HG02623 (cell line): Measurements from ENCODE around the gene ADGRD1.
"Not testable (repeated sequence)": the region's sequence is repeated elsewhere in the genome, so short reads cannot be mapped to it uniquely, and the experiment has no call there.

Experiments used
- ATAC-seq: cut with Tn5 transposase; IDR thresholded peaks from one replicate; pipeline ENCODE4 v1.9.1; 2021; ENCODE audit warnings: moderate library complexity; ENCODE audit not compliant: unreplicated experiment

The ADGRD1 gene

DNA sequence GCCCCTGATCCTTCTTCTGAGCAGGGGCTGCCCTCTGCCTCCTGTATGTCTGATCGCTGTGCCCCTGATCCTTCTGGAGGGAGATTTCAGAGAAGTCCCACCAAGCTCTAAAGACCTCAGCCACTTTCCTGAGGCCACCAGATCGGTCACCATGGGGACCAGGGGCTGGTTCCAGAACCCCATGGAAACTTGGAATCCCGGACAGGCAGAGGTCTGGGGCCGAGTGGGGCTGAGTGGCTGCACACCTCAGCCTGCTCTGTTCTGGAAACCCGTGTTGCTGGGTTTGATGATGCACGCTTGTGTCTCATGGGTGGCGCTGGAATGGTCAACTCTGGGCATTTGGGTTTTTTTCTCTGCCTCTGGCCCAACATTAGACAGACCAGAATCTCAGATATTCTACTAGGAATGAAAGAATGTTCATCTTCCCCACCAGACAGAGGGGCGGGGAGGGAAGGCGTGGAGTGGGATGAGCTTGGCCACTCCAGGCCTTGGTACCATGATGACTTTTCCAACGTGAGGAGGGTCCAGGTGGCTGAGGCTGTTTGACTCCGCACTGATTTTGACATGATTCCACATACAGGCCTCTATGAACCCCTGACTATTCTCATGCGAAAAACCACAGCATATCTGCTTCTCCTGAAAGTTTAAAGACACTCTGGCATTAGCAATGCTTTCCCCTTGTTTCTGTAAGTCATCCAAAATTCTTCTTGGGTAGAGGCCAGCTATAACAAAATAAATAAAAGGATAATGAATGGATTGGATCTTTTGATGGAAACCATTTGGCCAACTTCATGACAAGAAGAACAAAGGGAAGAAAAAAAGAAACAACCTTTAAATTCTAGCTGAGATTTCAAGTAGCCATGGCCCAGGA lies 114.5 kb downstream of the ADGRD1 start:
- no peak for ATAC-seq

DNA sequence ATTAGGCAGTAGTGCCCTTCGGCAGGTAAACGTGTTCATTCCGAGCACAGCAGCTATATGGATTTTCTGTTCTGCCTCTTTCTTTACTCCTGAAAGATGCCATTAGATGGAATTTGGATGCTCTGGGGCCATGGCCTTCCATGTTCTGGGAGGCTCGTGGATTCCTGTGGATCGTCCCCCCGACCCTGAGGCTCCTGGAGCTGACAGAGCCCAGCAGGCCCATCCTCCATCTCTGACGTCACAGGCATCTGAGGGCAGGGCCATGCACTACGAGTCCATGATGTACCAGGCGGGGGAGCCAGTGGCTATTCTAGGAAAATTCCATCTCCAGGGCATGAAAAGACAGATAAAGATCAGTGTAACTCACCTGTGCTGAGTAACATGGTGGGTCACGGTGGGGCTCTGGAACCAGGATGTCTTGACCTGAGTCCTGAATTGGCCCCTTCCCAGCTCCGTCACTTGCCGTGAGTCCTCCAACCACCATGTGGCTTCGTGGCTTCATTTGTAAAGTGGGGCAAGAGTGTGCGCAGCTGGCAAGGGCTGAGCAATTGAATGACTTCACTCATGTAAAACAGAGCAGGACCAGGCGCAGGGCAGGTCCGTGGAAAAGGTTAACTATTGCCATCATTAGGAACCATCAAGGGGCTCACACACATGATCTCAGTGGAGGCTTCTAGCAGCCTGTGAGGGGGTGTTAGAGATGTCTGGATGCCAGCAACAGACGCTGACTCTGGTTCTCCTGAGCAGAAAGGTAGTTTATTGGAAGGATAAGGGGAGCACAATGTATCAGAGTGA lies 115.4 kb downstream of the ADGRD1 start:
- ATAC-seq, result not testable (repeated sequence)

DNA sequence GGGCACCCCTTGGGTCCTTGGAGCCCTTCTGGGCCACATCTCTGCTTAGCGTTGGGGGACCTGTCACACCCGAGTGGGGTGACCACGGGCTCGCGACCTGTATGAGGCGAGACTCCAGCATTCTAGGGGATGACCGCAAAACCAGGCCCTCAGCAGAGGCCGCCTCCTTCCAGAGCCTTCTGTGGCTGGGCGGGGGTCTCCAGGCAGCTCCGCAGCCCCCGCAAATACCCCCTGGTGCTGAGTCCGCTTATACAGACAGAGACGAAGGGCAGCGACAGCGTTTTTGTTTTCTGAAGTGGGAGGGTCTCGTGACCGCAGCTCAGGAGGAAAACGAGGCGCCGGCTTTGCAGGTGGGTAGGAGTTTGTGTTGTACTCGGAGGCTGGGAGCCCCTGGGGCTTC lies 116.4 kb downstream of the ADGRD1 start:
- ATAC-seq, result not testable (repeated sequence)

DNA sequence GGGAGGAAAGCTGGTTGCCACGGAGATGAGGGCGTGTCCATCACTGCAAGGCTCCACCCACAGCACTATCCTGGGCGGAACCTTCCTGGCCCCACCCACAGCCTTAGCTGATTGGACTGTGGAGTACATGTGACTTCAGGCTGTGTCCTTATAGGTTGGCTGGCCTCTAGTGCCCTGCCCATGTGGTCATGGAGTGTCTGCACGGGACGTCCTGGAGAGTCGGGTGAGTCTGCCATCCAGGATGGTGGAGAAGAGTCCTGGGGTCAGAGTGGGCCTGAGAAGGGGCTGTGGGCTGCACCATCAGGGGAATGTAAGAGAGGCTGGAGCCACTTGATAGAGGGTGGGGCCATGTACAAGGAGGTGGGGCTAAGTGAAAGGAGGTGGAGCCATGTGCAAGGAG lies 117.0 kb downstream of the ADGRD1 start:
- ATAC-seq, result not testable (repeated sequence)

DNA sequence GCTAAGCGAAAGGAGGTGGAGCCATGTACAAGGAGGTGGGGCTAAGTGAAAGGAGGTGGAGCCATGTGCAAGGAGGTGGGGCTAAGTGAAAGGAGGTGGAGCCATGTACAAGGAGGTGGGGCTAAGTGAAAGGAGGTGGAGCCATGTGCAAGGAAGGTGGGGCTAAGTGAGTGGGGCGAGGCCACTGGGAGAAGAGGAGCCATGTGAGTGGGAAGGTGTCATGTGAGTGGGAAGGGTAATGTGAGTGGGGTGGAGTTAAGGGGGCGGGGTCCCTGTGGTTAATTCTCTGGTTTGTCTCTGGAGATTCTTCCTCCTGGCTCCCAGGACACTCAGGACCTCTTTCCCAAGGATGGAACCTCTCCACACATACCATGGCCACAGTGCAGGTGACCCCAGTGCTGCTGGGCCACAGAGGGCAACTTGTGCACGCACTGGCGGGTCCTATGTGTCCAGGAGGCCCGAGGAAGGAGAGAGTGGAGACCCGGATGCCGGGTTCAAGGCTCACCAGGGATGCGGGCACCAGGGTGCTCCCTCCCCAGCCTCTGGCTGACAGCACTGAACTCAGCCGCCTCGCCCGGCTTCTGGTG lies 117.6 kb downstream of the ADGRD1 start:
- ATAC-seq, result not testable (repeated sequence)

DNA sequence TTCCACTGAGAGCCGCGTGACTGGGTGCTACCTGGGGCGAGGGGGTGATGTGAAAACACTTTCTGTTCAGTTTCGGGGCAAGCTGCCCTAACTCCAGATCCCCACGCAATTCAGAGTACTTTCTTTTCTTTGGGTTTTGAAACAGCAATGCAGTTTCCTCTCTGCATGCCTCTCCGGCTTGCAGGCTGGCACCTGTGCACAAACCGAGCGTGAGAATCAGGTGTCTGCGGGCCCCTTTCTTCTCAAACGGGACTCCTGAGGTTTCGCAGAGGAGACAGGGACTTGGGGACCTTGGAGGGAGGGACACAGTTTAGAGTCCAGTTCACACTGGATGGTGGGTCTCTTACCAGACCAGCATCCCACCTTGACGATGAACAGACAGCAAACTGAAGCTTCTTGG lies 118.2 kb downstream of the ADGRD1 start:
- ATAC-seq, result not testable (repeated sequence)

DNA sequence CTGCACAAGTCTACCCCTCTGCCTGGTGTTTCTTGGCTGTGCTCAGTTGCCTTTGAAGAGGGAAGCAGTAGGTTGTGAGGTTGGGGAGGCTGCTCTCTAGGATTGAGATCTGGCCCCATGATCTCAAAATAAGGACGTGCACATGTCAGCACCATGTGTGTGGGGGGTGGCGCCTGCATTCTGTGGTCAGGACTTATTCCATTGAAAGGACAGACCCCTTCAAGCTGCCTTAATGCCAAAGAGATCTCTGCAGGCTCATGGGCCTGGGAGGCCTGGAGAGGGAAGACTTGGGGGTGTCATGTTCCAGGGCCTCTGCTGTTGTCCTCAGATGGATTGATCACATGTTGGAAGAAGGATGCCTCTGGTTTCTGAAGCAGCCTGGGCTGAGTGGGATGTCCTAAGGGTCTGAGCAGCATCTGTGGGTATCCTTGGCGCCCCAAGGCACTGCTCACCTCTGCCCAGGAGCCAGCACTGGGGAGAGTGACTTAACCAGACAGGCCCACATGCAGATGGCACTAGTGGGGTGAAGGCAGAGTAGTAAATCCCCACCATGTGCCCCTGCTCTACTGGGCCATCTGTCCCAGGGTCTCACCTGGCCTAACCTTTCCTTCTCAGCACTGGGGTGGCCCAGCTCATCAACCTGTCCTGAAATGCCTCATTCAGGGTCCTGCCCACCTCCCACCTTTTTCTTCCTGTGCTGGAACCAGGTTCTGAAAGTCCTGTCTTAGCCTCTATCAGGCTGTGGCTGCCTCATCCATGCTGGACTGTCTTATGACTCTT lies 118.9 kb downstream of the ADGRD1 start:
- ATAC-seq, result no peak

DNA sequence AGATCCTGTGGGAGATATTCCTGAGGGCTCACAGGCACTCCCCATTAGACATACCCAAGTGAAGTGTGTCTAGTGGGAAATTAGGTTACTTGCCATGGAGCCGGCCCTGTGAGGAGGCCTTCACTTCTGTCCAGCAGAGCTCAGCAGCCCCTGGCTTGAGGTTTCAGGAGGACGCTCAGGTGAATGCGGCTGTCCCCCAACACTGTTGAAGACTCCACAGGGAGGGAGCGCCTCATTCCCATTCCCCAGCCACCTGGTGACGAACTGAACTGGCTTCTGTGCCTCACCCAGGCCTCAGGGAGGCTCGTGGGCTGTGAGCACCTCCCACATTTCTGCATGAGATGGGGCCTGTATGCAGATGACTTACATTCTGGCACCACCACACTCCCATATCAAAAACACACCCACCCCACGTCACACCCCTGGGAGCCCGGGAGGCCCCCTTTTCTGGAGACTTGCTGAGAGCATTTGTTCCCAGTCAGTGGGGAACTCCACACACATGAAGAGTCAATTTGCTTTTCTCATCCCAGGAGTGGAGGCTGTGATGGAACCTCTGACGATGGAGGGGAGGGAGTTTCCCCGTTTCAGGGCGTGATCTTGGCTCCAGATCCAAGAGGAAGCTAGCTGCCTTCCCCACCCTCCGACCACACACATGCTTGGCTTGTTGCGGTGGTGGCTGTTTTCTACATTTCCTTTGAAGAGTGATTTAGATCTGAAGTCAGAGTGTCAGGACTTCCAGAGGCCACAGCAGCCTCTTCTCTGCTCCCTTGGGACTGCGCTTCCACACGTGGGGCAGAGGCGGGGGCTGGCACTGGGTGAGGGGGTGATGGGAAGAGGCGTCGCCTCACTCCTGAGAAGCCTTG lies 120.7 kb downstream of the ADGRD1 start:
- no peak for ATAC-seq

DNA sequence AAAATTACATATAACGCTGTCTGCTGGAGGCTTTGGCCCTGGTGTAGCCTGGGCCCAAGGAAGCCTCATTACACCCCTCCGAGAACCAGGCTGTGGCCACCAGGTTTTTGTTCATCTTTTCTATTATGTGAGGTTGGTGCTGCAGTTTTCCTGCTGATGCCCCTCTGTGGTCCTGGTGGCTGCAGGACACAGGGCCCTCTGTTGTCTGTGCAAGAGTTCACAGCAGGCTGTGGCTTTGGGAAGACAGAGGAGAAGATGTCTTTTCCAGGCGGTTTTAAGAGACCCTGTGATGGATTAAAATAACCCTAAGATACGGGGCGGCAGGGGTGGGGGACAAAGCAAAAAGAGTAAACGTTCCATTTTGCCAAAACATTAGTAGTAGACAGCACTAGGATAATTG lies 121.5 kb downstream of the ADGRD1 start:
- no peak for ATAC-seq

DNA sequence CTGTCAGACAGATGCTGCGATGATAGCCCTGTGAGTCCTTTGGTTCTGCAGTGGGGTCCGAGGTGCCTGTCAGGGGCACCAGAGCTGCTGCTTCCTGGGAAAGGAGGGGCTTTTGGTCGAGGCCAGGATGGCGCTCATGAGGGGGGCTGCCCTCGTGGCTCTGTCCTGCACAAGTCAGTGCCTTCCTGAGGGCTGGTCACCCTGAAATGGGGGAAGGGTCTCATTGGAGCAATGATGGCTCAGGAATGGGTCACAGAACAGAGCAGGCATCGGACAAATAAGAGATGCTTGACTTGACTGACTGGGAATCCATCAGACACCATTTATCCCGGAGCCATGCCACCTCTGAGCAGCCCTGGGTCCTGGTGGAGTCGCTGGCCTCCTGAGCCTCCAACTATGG lies 121.9 kb downstream of the ADGRD1 start:
- no peak for ATAC-seq

DNA sequence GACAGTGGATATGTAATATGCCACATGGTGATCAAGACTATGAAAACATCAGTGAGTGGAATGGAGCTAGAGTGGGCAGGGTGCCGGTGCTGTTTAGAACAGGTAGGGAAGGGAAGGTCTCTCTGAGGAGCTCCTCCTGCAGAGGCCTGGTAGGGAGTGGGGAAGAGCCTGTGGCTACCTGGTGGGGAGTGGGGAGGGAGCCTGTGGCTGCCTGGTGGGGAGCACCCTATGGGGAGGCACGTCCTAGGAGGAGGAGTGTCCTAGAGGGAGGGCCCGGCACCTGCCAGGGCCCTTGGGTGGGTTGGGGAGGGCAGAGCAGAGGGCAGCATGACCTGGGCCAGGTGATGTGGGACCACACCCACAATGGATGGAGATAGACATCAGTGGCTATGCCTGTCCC lies 122.6 kb downstream of the ADGRD1 start:
- no peak for ATAC-seq

DNA sequence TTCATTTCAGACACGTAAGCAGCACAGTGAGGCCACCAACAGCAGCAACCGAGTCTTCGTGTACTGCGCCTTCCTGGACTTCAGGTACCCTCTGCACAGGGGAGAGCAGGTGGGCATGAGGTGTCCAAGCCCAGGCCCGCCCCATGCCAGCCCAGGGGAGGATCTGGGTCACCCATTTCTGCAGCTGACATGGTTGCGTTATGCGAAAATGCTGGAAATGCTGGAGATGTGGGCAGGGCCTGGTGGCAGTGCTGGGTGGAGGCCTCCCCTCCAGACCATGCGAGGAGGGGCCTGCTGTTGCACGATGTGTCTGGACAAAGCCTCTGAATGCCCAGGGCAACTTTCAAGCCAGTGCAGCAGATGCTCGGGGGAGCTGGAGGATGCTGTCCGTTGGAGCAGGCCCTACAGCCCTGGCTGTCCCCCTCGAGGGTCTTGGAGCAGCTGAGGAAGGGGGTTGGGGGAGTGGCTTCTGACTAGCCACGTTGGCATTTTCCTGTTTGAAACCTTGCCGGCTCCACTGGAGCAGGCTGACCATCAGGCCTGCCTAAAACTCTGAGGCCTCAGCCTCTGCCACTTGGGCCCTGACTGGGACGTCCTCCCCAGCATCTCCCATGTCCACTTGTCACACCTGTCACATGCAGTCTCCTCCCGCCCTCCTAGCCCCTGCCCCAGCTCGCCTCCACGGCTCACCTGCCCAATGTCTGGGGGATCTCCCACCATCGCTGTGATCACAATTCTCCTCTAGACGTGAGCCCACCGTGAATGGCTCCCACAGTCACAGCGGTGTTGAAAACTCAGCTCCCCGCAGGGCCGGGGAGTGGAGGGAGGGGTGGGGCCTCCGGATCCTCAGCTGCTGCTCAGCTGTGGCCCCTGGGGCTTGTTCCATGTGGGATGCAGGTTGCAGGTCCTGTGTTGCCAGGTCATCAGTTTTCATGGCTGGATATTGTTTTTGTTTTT lies 123.4 kb downstream of the ADGRD1 start:
- ATAC-seq, result no peak

DNA sequence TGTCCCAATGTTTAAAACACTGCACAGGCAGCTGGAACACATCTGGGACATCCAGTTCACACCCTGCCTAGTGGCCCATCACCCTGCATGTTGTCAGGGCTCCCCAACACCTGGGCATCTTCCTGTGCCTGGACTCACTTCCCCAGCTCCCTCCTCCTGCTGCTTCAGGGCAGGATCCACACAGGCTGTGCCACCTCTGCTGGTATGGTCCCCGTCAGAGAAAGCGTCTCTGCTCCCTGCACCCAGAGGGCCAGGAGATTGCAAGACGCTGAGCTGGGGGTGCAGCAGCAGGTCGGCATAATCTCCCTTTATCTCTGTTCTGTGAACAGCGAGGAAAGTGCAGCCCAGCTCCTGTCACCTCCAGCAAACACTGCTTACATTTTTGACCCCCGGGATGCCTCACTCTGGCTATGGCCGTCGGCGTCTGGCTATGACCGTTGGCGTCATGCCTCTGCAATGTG lies 124.3 kb downstream of the ADGRD1 start:
- no peak for ATAC-seq

DNA sequence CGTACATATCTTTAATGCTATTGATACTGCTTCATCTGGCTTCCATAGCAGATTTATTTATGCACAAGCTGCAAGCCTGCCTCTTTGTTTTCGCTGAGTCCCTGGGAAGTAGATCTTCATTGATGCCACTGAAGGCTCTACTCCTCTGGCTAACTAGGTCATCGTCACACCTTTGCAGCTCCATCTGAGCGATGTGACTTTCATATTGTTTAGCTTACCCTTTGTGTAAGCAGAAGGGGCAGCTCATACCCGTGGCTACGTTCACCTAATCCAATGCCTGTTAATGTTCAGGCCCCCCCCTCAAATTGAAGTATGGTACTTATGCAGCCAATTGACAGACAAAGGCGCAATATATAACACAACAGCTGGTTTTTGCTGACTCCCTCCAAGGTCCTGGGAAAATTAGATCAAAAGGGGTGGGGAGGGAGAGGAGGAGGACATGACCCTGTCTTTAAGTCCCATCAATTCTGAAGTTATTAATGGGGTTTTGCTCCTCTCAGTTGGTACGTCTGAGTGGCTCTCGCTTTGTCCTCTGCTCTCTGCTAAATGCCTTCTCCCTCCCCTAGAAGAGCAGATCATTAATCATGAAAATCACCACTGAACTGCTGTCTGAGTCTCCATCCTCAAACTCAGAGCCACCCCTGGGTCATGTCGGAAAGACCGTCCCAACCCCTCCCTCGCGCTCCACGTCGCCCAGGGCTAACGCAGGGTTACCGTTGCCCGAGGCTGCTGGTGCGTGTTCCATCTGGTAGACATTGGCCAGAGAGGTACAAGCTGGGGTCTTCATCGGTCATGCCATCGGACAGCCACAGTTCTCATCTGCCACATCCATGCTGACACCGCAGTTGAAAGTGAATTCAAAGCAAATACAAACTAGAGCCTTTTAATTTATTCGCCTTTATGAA lies 128.8 kb downstream of the ADGRD1 start:
- no peak for ATAC-seq

DNA sequence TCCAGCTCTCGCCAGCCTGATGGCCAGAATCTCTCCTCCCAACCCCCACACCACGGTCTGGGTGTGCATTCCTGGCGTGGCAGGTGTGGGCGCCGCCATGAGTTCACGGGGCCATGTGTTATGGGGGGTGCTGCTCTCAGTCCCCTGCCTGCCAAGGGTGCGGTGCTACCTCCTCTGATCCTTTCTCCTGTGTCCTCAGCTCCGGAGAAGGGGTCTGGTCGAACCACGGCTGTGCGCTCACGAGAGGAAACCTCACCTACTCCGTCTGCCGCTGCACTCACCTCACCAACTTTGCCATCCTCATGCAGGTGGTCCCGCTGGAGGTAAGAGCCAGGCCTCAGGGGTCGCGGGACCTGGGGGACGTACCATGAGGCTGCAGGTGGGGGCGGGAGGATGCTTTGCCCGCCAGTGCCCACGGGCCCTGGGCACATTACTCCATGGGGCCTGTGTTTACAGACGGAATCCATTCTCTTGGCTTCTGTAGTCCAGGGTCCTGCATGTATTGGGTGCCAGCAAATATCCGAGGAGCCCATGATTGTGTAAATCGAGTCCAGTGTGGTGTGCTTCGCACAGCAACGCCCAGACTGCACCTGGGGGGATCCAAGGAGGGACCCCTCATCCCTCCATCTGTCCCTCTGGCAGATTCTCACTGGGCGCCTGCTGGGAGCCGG lies 130.8 kb downstream of the ADGRD1 start:
- no peak for ATAC-seq

DNA sequence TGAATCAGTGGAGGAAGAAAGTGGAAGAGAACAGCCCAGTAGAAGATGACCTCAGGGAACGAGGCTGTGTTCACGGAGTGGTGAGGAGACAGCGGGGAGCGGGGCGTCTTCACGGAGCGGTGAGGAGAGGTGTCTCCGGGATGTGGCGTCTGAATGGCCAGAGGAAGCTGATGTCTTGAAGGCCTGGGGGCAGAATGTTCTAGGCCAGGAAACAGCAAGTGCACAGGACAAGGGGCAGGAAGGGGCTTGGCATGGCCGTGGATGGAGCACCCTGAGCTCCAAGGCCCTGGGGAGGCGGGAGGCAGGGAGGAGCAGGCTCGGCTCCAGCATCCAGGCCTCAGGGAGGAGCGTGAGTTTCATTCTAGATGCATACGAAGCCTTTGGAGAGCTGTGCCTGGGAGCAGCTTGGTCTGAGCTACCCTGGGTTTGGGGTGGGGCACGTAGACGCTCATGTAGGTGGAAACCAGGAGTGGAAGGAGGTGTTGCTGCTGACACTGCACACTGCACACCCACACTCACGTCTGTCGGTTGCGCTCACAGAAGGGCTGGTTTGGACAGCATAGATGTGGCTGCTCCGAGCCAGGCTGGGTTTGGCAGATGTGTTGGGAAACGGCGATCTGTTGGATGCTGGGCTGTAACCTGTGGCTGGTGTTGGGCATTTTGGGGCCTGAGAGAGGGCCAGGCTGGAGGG lies 131.6 kb downstream of the ADGRD1 start:
- no peak for ATAC-seq
